GM12878 (cell line): ENCODE data around the gene RCHY1. TPM values are rescaled to one million over a fixed set of nuclear protein-coding genes. Genes with fewer than 3 reads are reported as not detected.
A peak's percentile ranks its signal among the peaks of the same experiment; 100 is the strongest.

Source experiments
- ASH2L ChIP-seq: fragments of 300-600, 200-600 bp; sonication (generic); IDR thresholded peaks from 2 replicates; pipeline ENCODE4 v1.6.1; 2017; ENCODE audit warnings: low read depth, mild to moderate bottlenecking, borderline replicate concordance
- CEBPZ ChIP-seq: fragments of 150-350 bp; IDR thresholded peaks from 2 replicates; pipeline ENCODE4 v1.6.1; 2016; ENCODE audit warnings: low read depth, low read length
- CHD1 ChIP-seq: IDR thresholded peaks from 2 replicates; pipeline ENCODE4 v1.6.1; 2012; ENCODE audit warnings: low read depth, low read length, improper control_type of control experiment
- CHD4 ChIP-seq: fragments of 200-600 bp; sonication (generic); IDR thresholded peaks from 2 replicates; pipeline ENCODE4 v1.6.1; 2016; ENCODE audit warnings: mild to moderate bottlenecking
- CREB1 ChIP-seq: IDR thresholded peaks from 2 replicates; pipeline ENCODE4 v1.6.1; 2012; ENCODE audit warnings: low read depth, mild to moderate bottlenecking, inconsistent platforms
- EGR1 ChIP-seq, 2 experiments: IDR thresholded peaks; 1 replicate in 1 of 2; 2 replicates in 1 of 2; pipeline ENCODE4 v1.6.1; 2011 to 2012; ENCODE audit warnings: low read depth in 2 of 2, low read length in 2 of 2, borderline replicate concordance in 1 of 2, mild to moderate bottlenecking in 1 of 2, moderate library complexity in 1 of 2
- EZH2 ChIP-seq: IDR thresholded peaks from 2 replicates; pipeline ENCODE4 v1.6.1; 2012; ENCODE audit warnings: low read depth, mild to moderate bottlenecking, control low read depth, inconsistent platforms, low read length, borderline replicate concordance; ENCODE audit not compliant: control insufficient read depth
- GABPA ChIP-seq: IDR thresholded peaks from 2 replicates; pipeline ENCODE4 v1.6.1; 2014; ENCODE audit warnings: antibody characterized with exemption, low read depth, mild to moderate bottlenecking, inconsistent platforms
- HDAC6 ChIP-seq: fragments of 200-600 bp; sonication (generic); IDR thresholded peaks from one replicate; pipeline ENCODE4 v1.8.0; 2017; ENCODE audit warnings: antibody characterized with exemption; ENCODE audit not compliant: unreplicated experiment
- HSF1 ChIP-seq: fragments of 150-350 bp; IDR thresholded peaks from 2 replicates; pipeline ENCODE4 v1.6.1; 2014; ENCODE audit warnings: mild to moderate bottlenecking, low read depth, low read length
- IRF3 ChIP-seq: fragments of 450-650 bp; IDR thresholded peaks from 2 replicates; pipeline ENCODE4 v1.6.1; 2014; ENCODE audit warnings: mild to moderate bottlenecking
- JUNB ChIP-seq: IDR thresholded peaks from 2 replicates; pipeline ENCODE4 v1.6.1; 2016; ENCODE audit warnings: antibody characterized with exemption, mild to moderate bottlenecking
- PAX8 ChIP-seq: fragments of 450-650 bp; IDR thresholded peaks from 2 replicates; pipeline ENCODE4 v1.6.1; 2017; ENCODE audit warnings: mild to moderate bottlenecking, moderate library complexity
- SIN3A ChIP-seq: IDR thresholded peaks from 2 replicates; pipeline ENCODE4 v1.6.1; 2012; ENCODE audit warnings: low read depth, low read length, improper control_type of control experiment
- SMAD5 ChIP-seq: IDR thresholded peaks from 2 replicates; pipeline ENCODE4 v1.6.1; 2016; ENCODE audit warnings: antibody characterized with exemption, low read depth
- SP1 ChIP-seq: IDR thresholded peaks from one replicate; pipeline ENCODE4 v1.6.1; 2011; ENCODE audit warnings: low read depth, low read length
- STAT3 ChIP-seq: IDR thresholded peaks from 2 replicates; pipeline ENCODE4 v1.6.1; 2011; ENCODE audit warnings: low read depth, low read length, improper control_type of control experiment
- TARDBP ChIP-seq: IDR thresholded peaks from 2 replicates; pipeline ENCODE4 v1.6.1; 2016; ENCODE audit warnings: borderline replicate concordance
- TCF3 ChIP-seq: IDR thresholded peaks from 2 replicates; pipeline ENCODE4 v1.6.1; 2012; ENCODE audit warnings: low read depth, mild to moderate bottlenecking, low read length, borderline replicate concordance; ENCODE audit not compliant: insufficient read depth
- ZBTB33 ChIP-seq: fragments of 450-650 bp; IDR thresholded peaks from 2 replicates; pipeline ENCODE4 v1.6.1; 2017; ENCODE audit warnings: mild to moderate bottlenecking
- ZNF384 ChIP-seq: IDR thresholded peaks from 2 replicates; pipeline ENCODE4 v1.6.1; 2012; ENCODE audit warnings: low read depth, mild to moderate bottlenecking, low read length, improper control_type of control experiment, borderline replicate concordance
- polyA plus RNA-seq, 11 experiments: library from polyadenylated mRNA; depleted of rRNA in 4 of 11; unstranded in 6 of 11; stranded (reverse) in 5 of 11; fragments of >200 nt; fragmentation: Nextera tagmentation in 4 of 11; fragmentation: Illumina TruSeq in 1 of 11; extraction: Ambion mirVana in 4 of 11; extraction: Trizol in 1 of 11; gene quantifications; 1 replicate in 1 of 11; 2 replicates in 10 of 11; pipeline versions ENCODE4 v1.2.1 to v1.2.3, GENCODE V29; 2011 to 2016; ENCODE audit warnings: inconsistent platforms in 2 of 11, missing spikeins in 2 of 11, low read depth in 1 of 11
- total RNA-seq, 4 experiments: library from RNA; depleted of rRNA in 3 of 4; stranded (reverse); fragments of >200 nt in 3 of 4; fragmentation: Illumina TruSeq in 1 of 4; extraction: Trizol in 1 of 4; gene quantifications; 2 replicates each; pipeline versions ENCODE4 v1.2.1 to v1.2.3, GENCODE V29; 2013 to 2021

RCHY1 gene
- total and polyA plus RNA-seq, 10 of the 15 experiments (the other 5 are each of a cell fraction or from before 2014, with no cell fraction given), result 12.0 to 50.6 (median 26.4) TPM

GRCh38 chr4:75514131-75514948, at the start of gene RCHY1, which contains the start of gene THAP6 (continued):
- TF ChIP-seq TCF3, result no peak
- no peak for TF ChIP-seq STAT3
- TF ChIP-seq EZH2, result no peak
- TF ChIP-seq ASH2L, result peak; percentile 78
- peak; percentile 88; the same call in 1 of the 2 replicates for TF ChIP-seq CHD1
- no peak for TF ChIP-seq ZNF384
- no peak for TF ChIP-seq ZBTB33
- no peak for TF ChIP-seq TARDBP
- peak; percentile 61; the same call in 1 of the 2 replicates for TF ChIP-seq SIN3A
- peak; percentile 91 for TF ChIP-seq CREB1
- TF ChIP-seq PAX8, result no peak
- no peak for TF ChIP-seq CEBPZ
- TF ChIP-seq SMAD5, result peak; percentile 88
- no peak for TF ChIP-seq HSF1
- peak; percentile 24 to 55; a peak in 2 of 3 replicates for TF ChIP-seq EGR1 (IDR thresholded peaks at IDR 0.05; ENCODE audit: borderline replicate concordance in 1 of 2, low read depth in 2 of 2, low read length in 2 of 2)
- no peak for TF ChIP-seq HDAC6
- TF ChIP-seq CHD4, result no peak
- TF ChIP-seq IRF3, result 0 out of 2 replicates have a peak, but pooled peaks have one; percentile 26
- TF ChIP-seq SP1, result no peak
- TF ChIP-seq GABPA, result peak; percentile 95
- no peak for TF ChIP-seq JUNB
